ENCODE data around the gene ZDHHC14.

- TF ChIP-seq POLR2A (IDR thresholded peaks at IDR 0.05; ENCODE audit: low read length), result no peak
- TF ChIP-seq GATA1 (IDR thresholded peaks at IDR 0.05; ENCODE audit: low read depth, low read length), result no peak
Measured at GRCh38 chr6:157642736-157643135, 261.7 kb downstream of the ZDHHC14 start.
